NCI-H1930 (cell line): ENCODE data around the gene MAPK8IP2.
"Not testable (repeated sequence)": the region's sequence is repeated elsewhere in the genome, so short reads cannot be mapped to it uniquely, and the experiment has no call there.

Experiments
- DNase-seq, 2 experiments: peaks; one replicate each; lab custom pipeline; 2025; lab: John Stamatoyannopoulos, UW

Gene MAPK8IP2

DNA sequence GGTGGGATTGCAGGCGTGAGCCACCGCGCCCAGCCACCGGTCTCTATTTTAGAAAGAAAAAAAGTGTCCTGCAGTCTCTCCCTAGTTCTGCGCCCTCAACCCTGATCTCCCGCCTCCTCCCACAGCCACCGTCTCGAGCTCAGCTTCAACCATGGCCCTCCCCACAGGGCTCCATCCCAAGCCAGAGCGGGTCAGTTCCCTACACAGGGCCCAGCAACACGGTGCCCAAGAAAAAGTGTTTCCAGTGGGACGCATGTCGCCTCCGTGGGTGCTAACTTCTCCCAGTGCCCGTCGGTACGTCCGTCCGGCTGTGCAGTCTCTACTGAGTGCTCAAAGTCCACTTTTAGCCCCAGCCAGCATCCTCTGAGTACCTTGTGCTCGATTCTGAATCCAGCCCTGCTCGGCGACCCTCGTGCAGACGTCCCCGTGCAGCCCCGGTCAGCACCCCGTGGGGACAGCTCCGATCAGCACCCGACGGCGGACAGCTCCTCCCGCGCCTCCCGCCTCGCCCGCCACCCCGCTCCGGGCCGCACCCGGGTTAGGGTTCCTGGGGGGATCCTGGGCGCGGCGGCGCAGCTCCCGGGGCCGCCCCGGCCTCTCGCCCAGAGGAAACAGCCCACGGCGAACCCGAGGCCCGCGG, 657 bp upstream of the MAPK8IP2 start:
- no peak for DNase-seq

- no peak for DNase-seq
These were observed 525 bp downstream of the MAPK8IP2 start for GRCh38 chr22:50600967-50601668.

DNA sequence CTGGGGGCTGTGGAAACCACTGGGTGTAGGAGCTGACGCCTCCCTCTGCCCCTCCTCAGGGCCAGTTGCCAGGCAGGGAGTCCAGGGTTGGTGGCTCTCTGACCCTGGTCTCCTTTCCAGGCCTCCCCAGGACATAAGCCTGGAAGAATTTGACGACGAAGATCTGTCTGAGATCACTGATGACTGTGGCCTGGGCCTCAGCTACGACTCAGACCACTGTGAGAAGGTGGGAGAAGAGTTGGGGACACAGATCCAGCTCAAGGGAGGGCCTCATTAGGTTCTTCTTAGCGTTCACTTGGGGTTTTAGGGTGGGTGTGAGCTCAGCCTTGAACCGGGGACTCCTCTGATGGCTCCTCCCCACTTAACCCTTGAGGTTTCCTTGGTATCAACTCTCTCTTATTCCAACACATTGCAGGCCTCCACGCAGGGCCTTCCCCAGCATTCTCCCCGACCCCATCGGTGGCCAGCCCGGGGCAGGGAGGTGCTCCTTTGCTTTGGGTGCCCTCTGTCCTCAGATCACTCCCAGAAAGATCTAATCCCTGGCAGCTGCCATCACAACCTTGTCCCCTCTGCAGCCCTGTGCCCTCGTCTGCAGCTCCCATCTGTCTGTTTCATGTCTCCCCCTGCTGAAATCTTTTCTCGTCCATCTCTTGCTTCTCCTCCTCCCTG, 1.2 kb downstream of the MAPK8IP2 start:
- DNase-seq = no peak

DNA sequence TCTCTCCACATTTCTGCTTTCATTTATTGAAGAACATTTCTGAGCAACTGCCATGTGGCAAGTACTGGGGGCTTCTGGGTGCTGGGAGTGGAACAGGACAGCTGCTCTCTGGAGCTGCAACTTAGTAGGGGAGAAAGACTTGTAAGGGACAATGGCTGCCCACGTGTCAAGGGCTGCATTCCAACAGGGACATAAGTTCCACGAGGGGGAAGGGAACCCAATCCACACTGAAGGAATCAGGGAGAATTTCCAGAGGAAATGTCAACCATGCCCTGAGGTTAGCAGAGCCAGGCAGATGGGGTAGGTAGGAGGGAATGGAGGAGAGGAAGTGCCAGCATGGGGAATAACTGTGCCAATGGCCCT, 1.7 kb downstream of the MAPK8IP2 start:
- DNase-seq = no peak

- no peak for DNase-seq
These were observed 3.1 kb downstream of the MAPK8IP2 start for GRCh38 chr22:50603511-50604255.

DNA sequence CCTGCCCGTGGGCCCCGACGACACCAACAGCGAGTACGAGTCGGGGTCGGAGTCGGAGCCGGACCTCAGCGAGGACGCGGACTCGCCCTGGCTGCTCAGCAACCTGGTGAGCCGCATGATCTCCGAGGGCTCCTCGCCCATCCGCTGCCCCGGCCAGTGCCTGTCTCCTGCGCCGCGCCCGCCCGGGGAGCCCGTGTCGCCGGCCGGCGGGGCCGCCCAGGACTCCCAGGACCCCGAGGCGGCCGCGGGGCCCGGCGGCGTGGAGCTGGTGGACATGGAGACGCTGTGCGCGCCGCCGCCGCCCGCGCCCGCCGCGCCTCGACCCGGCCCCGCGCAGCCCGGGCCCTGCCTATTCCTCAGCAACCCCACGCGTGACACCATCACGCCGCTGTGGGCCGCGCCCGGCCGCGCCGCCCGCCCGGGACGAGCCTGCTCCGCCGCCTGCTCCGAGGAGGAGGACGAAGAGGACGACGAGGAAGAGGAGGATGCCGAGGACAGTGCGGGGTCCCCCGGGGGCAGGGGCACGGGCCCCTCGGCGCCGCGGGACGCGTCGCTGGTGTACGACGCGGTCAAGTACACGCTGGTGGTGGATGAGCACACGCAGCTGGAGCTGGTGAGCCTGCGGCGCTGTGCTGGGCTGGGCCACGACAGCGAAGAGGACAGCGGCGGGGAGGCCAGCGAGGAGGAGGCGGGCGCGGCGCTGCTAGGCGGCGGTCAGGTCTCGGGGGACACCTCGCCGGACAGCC, 3.8 kb downstream of the MAPK8IP2 start:
- DNase-seq = no peak

DNA sequence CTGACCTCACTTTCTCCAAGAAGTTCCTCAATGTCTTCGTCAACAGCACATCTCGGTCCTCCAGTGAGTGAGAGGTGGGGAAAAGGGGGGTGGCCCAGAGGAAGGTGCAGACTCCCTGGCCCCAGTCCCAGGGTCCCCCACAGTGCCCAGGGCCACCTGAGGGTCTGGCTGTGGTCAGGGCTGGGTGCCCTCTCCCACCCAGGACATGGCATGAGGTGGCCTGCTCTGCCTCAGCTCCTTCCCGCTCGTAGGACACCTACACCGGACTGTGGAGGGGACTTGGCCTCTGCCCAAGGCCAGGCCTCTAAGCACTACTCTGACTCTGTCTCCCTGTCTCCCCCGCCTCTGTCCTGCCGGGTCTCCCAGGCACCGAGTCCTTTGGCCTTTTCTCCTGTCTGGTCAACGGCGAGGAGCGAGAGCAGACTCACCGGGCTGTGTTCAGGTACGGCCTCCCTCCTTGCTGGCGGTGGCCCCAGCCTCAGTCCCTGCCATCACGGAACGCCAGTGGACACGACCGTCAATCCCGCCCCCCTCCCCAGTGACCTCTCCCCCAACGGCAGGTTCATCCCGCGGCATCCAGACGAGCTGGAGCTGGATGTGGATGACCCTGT, 4.5 kb downstream of the MAPK8IP2 start:
- no peak for DNase-seq

DNA sequence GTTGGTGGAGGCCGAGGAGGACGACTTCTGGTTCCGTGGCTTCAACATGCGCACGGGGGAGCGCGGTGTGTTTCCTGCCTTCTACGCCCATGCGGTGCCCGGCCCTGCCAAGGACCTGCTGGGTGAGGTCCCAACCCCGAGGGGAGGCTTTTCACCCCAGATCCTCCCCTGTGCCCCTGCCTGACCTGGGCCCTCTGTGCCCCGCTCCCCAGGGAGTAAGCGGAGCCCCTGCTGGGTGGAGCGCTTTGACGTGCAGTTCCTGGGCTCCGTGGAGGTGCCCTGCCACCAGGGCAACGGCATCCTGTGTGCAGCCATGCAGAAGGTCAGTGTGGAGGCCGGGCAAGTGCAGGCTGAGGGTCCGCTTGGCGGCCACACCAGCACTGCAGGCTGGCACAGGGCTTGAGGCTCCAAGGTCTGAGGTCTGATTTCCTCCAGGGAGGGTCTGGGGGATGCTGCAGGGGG, 5.1 kb downstream of the MAPK8IP2 start:
- no peak for DNase-seq

DNA sequence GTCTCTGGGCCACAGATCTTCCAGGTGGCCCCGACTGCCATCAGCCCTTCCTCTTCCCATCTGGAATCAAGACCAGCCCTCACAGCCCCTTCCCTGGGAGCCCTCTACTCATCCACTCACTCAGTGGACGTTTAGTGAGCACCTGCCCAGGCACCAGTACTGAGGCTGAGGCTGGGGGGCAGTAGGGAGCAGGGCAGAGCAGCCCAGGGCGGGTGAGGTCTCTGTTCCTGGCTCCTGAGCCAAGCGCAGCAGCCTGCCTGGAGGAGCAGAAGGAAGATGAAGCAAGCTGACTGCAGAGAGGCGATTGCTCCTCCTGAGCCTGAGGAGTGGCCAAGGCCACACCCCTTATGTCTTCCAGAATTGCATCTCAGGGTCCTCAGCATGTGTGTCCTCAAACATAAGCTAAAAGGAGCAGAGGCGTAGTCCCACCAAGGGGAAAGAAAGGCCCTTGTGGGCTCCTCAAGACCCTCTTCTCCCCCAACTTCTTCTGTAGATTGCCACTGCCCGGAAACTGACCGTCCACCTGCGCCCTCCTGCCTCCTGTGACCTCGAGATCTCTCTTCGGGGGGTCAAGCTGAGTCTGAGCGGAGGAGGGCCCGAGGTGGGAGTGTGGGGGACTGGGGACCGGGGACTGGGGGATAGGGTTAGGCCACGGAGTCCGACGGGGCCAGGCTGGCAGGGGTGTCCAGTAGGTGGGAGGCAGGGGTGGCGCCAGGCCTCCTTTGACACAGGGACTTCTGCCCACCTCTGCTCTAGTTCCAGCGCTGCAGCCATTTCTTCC, 5.8 kb downstream of the MAPK8IP2 start:
- DNase-seq = no peak

DNA sequence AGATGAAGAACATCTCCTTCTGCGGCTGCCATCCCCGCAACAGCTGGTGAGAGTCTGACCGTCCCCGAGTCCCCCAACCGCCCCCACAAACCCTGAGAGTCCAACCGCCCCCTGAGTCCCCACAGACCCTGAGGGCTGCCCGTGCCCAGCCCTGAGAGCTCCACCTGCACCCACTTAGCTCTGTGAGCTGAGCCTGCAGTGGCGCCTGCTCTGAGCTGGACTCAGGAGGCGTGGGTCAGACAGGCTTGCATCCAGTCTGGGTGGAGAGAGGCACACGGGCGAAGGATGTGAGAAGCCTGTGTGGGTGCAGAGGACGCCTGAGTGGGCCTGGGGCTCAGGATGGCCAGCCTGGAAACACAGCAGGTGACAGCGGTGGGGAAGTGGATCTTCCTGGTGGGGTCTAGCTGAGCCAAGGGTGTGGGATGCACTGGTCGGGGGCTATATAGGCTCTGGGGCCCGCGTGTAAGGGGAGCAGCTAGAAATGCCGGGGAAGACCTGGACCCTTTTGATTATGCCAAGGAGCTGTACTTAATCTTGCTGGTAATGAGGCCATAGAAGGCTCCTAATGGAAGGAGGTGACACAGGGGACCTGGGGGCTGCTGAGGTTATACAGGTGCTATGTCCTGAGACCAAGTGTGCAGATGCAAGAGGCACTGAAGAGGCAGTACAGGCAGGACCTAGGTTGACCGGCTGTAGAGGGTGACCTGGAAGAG, 6.5 kb downstream of the MAPK8IP2 start:
- no peak for DNase-seq

GRCh38 chr22:50607659-50608020, 7.0 kb downstream of the MAPK8IP2 start:
- no peak for DNase-seq

DNA sequence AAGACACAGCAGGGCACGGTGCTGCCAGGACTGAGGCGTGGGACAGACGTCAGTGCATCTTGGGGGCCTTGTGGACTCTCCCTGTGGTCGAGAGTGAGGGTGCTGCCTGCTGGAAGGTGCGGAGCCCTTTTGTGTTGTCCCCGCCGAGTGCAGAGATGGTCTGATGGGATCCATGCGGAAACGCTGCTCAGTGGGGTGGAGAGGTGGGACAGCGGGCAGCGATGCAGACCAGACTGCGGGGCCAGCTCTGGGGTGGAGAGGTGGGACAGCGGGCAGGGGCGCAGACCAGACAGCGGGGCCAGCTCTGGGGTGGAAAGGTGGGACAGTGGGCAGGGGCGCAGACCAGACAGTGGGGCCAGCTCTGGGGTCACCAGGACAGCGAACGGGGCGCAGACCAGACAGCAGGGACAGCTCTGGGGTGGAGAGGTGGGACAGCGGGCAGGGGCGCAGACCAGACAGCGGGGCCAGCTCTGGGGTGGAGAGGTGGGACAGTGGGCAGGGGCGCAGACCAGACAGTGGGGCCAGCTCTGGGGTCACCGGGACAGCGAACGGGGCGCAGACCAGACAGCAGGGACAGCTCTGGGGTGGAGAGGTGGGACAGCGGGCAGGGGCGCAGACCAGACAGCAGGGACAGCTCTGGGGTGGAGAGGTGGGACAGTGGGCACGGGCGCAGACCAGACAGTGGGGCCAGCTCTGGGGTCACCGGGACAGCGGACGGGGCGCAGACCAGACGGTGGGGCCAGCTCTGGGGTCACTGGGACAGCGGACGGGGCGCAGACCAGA, 7.7 kb downstream of the MAPK8IP2 start:
- not testable (repeated sequence) for DNase-seq

DNA sequence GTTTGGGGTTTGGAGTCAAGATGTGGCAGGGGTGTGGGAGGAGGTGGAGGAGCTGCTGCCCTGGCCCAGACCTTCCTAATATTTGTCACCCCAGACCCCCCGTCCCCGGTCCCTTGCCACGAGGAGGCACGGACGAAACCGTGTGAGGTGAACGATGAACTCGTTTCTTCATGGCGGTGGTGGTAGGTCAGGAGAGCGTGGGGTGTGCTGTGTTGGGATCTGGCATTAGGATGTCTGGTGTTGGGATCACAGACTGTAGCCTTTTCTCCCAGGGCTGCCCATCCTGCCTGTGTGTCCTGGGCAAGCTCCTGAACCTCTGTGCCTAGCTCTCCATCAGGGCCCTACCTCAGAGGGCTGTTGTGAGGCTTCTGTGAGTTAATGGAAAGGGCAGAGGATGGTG, 8.4 kb downstream of the MAPK8IP2 start:
- no peak for DNase-seq

- DNase-seq = no peak
These were observed 9.0 kb downstream of the MAPK8IP2 start for GRCh38 chr22:50609599-50609998.

DNA sequence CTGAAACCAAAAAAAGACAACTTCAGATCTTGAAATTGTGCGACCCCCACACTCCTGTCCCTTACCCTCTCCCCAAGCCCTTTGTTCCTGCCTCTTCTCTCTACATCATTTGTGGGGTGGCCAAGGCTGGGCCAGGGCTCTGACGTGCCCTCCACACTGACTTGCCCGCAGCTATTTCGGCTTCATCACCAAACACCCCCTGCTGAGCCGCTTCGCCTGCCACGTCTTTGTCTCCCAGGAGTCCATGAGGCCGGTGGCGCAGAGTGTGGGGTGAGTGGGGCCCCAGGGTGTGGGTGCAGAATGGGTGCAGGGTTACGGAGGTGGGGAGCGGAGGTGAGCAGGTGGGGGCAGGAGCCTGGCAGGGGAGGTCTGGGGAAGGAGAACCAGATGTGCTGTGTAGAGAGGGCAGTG, 9.5 kb downstream of the MAPK8IP2 start:
- DNase-seq = no peak

GRCh38 chr22:50610581-50610980, 10.0 kb downstream of the MAPK8IP2 start:
- no peak for DNase-seq

DNA sequence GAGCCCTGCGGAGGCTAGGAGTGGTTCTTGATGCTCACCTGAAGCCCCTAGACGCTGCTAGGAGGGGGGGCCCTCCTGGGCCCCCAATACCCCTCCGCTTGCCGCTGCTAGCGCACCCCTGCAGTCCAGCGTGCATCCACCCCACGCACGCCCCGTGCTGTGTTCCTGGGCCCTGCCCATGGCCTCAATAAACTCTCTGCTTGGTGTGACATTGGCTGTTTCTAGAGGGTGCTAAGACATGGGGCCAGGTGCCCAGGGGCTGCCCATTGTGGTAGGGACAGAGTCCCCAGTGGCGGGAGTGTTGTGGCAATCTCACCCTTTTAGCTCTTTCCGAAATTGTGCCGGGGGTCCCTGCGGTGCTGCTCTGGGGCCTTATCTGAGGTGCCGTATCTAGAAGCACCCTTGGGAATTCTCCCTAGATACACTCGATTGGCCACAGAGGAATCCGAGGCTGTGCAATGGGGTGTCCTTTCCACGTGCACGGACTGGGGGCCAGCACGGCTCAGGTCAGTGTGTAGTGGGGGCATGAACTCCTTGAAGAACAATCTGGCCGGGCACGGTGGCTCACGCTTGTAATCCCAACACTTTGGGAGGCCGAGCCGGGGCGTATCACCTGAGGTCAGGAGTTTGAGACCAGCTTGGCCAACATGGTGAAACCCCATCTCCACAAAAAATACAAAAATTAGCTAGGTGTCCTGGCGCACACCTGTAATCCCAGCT, 10.9 kb downstream of the MAPK8IP2 start:
- no peak for DNase-seq

DNA sequence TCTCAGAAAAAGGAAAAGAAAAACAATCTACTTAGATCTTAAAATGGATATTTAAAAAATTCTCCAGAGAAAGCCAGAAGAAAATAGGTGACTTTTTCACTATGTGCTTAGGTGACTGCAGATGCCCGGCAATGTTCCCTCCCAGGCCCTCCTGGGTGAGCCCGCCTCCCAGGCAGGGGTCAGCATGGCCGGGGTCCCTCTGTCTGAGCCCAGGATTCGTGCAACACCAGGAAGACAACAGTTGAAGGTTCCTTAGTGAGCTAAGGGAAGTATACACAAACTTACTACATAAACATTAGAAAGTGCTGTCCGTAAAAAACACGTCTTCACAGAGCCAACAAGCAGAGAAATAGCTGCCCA, 11.6 kb downstream of the MAPK8IP2 start:
- DNase-seq = no peak
